Activated T-helper 9 cell treated with anti-CD3 and anti-CD28 coated beads, Interleukin-2, amount 50 U/mL, for 16 hours (primary cell): Measurements from ENCODE around the gene ZNF141.
"Not testable (repeated sequence)": the region's sequence is repeated elsewhere in the genome, so short reads cannot be mapped to it uniquely, and the experiment has no call there.

Source experiments
- DNase-seq: peaks from one replicate; pipeline ENCODE4 v3.0.0-alpha.2; 2020; ENCODE audit warnings: low read depth

ZNF141 gene

GRCh38 chr4:337143-337931 is at the start of gene ZNF141:
Gene ZNF141 (plus strand): TSS chr4:337814. CDS start chr4:337984, 170 bp downstream.
- peak; percentile 83 for DNase-seq

- DNase-seq = no peak
Observed at GRCh38 chr4:288891-289290, 48.7 kb upstream of the ZNF141 start.

- no peak for DNase-seq
Observed at GRCh38 chr4:294732-295131, 42.9 kb upstream of the ZNF141 start.

GRCh38 chr4:302381-302780 is 35.2 kb upstream of the ZNF141 start:
- DNase-seq = no peak

- not testable (repeated sequence) for DNase-seq
Observed at GRCh38 chr4:304516-304915, 33.1 kb upstream of the ZNF141 start.

GRCh38 chr4:304969-305680 is 32.5 kb upstream of the ZNF141 start, which contains the start of gene ZNF732:
Gene ZNF732 (minus strand): TSS chr4:305474. CDS start chr4:305310, 164 bp downstream.
- DNase-seq = no peak

- no peak for DNase-seq
Observed at GRCh38 chr4:306551-306961, 31.1 kb upstream of the ZNF141 start.

- DNase-seq = no peak
Observed at GRCh38 chr4:309807-310206, 27.8 kb upstream of the ZNF141 start.

- no peak for DNase-seq
Observed at GRCh38 chr4:314296-314903, 23.2 kb upstream of the ZNF141 start.

GRCh38 chr4:328729-329128 is 8.9 kb upstream of the ZNF141 start:
- no peak for DNase-seq

GRCh38 chr4:335515-335914 is 2.1 kb upstream of the ZNF141 start:
- no peak for DNase-seq

- DNase-seq = no peak
Observed at GRCh38 chr4:336099-336892, 1.3 kb upstream of the ZNF141 start.

- no peak for DNase-seq
Observed at GRCh38 chr4:336893-337142, 796 bp upstream of the ZNF141 start.

- no peak for DNase-seq
Observed at GRCh38 chr4:337932-338758, 531 bp downstream of the ZNF141 start.

GRCh38 chr4:338759-339097 is 1.1 kb downstream of the ZNF141 start:
- DNase-seq = no peak

GRCh38 chr4:340011-340410 is 2.4 kb downstream of the ZNF141 start:
- no peak for DNase-seq

- DNase-seq = no peak
Observed at GRCh38 chr4:373062-373839, 35.6 kb downstream of the ZNF141 start.

GRCh38 chr4:374298-375160 is 36.9 kb downstream of the ZNF141 start:
- no peak for DNase-seq

GRCh38 chr4:384311-385010 is 46.8 kb downstream of the ZNF141 start:
- no peak for DNase-seq
